Thyroid gland (tissue), 4 donors: ENCODE measurements around the gene CLPSL2.

ENCODE experiments used
- POLR2A ChIP-seq, 2 donors: fragments of 450-650 bp; IDR thresholded peaks; one replicate each; pipeline ENCODE4 v1.6.1; 2017; ENCODE audit warnings: antibody characterized with exemption in 2 of 2, mild to moderate bottlenecking in 2 of 2, moderate library complexity in 1 of 2
- TF ChIP-seq, protein P1 (sequence below), 6 experiments: fragments of 200-600 bp in 3 of 6; fragments of 450-650 bp in 3 of 6; sonication (generic) in 3 of 6; IDR thresholded peaks; one replicate each; pipeline ENCODE4 v1.5.1; 2016 to 2019; ENCODE audit warnings: antibody characterized with exemption in 6 of 6, mild to moderate bottlenecking in 2 of 6, inconsistent platforms in 1 of 6, moderate library complexity in 1 of 6

DNA sequence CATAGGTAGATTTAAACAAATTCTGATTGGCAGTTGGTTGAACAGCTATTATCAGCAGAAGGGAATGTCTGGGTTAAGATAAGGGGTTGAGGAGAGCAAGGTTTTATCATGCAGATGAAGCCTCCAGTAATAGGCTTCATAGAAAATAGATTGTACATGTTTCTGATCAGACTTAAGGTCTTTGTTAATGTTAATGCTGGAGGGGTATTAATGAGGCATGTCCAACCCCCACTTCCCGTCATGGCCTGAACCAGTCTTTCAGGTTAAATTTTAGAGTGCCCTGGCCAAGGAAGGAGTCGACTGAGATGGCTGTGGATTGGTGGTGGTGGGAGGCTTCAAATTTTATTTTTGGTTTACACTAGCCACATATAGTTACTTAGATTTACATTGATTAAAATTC is 7.8 kb downstream of the CLPSL2 start:
- TF ChIP-seq, protein P1, sequence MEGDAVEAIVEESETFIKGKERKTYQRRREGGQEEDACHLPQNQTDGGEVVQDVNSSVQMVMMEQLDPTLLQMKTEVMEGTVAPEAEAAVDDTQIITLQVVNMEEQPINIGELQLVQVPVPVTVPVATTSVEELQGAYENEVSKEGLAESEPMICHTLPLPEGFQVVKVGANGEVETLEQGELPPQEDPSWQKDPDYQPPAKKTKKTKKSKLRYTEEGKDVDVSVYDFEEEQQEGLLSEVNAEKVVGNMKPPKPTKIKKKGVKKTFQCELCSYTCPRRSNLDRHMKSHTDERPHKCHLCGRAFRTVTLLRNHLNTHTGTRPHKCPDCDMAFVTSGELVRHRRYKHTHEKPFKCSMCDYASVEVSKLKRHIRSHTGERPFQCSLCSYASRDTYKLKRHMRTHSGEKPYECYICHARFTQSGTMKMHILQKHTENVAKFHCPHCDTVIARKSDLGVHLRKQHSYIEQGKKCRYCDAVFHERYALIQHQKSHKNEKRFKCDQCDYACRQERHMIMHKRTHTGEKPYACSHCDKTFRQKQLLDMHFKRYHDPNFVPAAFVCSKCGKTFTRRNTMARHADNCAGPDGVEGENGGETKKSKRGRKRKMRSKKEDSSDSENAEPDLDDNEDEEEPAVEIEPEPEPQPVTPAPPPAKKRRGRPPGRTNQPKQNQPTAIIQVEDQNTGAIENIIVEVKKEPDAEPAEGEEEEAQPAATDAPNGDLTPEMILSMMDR (IDR thresholded peaks at IDR 0.05): no peak
- no peak for TF ChIP-seq POLR2A (IDR thresholded peaks at IDR 0.05)
